H1 (cell line): ENCODE data around the gene DIO3. TPM values are rescaled to one million over a fixed set of nuclear protein-coding genes. Genes with fewer than 3 reads are reported as not detected.

Source experiments
- CTCF ChIA-PET: fragments of 300-600 bp; sonication (Branson Sonifier 250); formaldehyde crosslinking; loops from one replicate; lab custom pipeline; 2021; ENCODE audit not compliant: partially characterized antibody; lab: Charles Lee
- POLR2A ChIA-PET: fragments of 300-600 bp; sonication (Branson Sonifier 250); formaldehyde crosslinking; loops from one replicate; lab custom pipeline; 2021; ENCODE audit warnings: inconsistent platforms; ENCODE audit not compliant: partially characterized antibody; lab: Charles Lee
- DNase-seq, 2 experiments: peaks; one replicate each; pipeline versions ENCODE4 v3.0.0 to v3.0.0-alpha.2; 2010 to 2022; ENCODE audit warnings: low spot score in 2 of 2, low read depth in 1 of 2, mixed read lengths in 1 of 2
- FAIRE-seq: peaks from 2 replicates; lab custom pipeline; 2011; peaks lifted over from hg19 to GRCh38; lab: Jason Lieb, UNC
- H2AFZ ChIP-seq: 2 replicates; pipeline ENCODE4 v1.8.1; 2012; ENCODE audit warnings: low read length, inconsistent platforms
- H2AK5ac ChIP-seq: 2 replicates; pipeline ENCODE4 v1.6.1; 2013; ENCODE audit warnings: low read depth, low read length
- H2BK120ac ChIP-seq: replicated peaks from 2 replicates; pipeline ENCODE3; 2013; ENCODE audit warnings: low read depth, low read length, inconsistent platforms
- H2BK12ac ChIP-seq: 2 replicates; pipeline ENCODE4 v1.6.1; 2013; ENCODE audit warnings: low read depth, low read length
- H2BK15ac ChIP-seq: 2 replicates; pipeline ENCODE4 v1.6.1; 2013; ENCODE audit warnings: low read length
- H2BK20ac ChIP-seq: 2 replicates; pipeline ENCODE4 v1.6.1; 2013; ENCODE audit warnings: low read length
- H2BK5ac ChIP-seq: 2 replicates; pipeline ENCODE4 v1.6.1; 2013; ENCODE audit warnings: low read depth, low read length
- H3K14ac ChIP-seq: 2 replicates; pipeline ENCODE4 v1.6.1; 2013; ENCODE audit warnings: inconsistent platforms; ENCODE audit not compliant: insufficient read length
- H3K18ac ChIP-seq: 2 replicates; pipeline ENCODE4 v1.6.1; 2013; ENCODE audit warnings: low read length; ENCODE audit errors: extremely low read depth
- H3K23ac ChIP-seq: 2 replicates; pipeline ENCODE4 v1.6.1; 2013; ENCODE audit warnings: inconsistent platforms; ENCODE audit not compliant: insufficient read length
- H3K23me2 ChIP-seq: 2 replicates; pipeline ENCODE4 v1.6.1; 2013; ENCODE audit warnings: low read depth, low read length
- H3K27ac ChIP-seq: 2 replicates; pipeline ENCODE4 v1.6.1; 2011; ENCODE audit warnings: low read depth, low read length, inconsistent platforms
- H3K27me3 ChIP-seq, 4 experiments: replicated peaks in 1 of 4; 1 replicate in 1 of 4; 2 replicates in 3 of 4; pipeline versions ENCODE4 v1.6.1 to v1.8.1; 2011 to 2013; ENCODE audit warnings: low read length in 3 of 4, mild to moderate bottlenecking in 3 of 4, inconsistent platforms in 2 of 4, mixed read lengths in 2 of 4, moderate library complexity in 1 of 4; ENCODE audit not compliant: control insufficient read depth in 3 of 4, insufficient read depth in 3 of 4; ENCODE audit errors: extremely low read depth in 1 of 4
- H3K36me3 ChIP-seq, 4 experiments: 2 replicates each; pipeline versions ENCODE4 v1.6.1 to v1.8.1; 2011 to 2013; ENCODE audit warnings: mild to moderate bottlenecking in 4 of 4, low read length in 3 of 4, moderate library complexity in 2 of 4, control low read depth in 1 of 4, inconsistent platforms in 1 of 4; ENCODE audit not compliant: insufficient read depth in 4 of 4, control insufficient read depth in 2 of 4
- H3K4ac ChIP-seq: replicated peaks from 2 replicates; pipeline ENCODE3; 2013; ENCODE audit warnings: low read length, low read depth, mixed read lengths, inconsistent platforms; ENCODE audit not compliant: insufficient read length
- H3K4me1 ChIP-seq, 4 experiments: replicated peaks in 1 of 4; 1 replicate in 1 of 4; 2 replicates in 3 of 4; pipeline versions ENCODE4 v1.6.1 to v1.8.1; 2011 to 2013; ENCODE audit warnings: low read length in 3 of 4, inconsistent platforms in 2 of 4, mixed read lengths in 1 of 4; ENCODE audit not compliant: insufficient read depth in 4 of 4, control insufficient read depth in 3 of 4
- H3K4me2 ChIP-seq, 2 experiments: 2 replicates each; pipeline versions ENCODE4 v1.6.1 to v1.8.1; 2011 to 2013; ENCODE audit warnings: low read depth in 2 of 2, low read length in 2 of 2, control low read depth in 1 of 2, inconsistent platforms in 1 of 2, mild to moderate bottlenecking in 1 of 2; ENCODE audit not compliant: insufficient read depth in 1 of 2
- H3K4me3 ChIP-seq, 4 experiments: fragments of 200-600, 300-600 bp in 1 of 4; sonication (generic), shearing (Covaris generic), sonication (Bioruptor Twin) in 1 of 4; 2 replicates each; pipeline versions ENCODE4 v1.5.1 to v1.8.1; 2011 to 2016; ENCODE audit warnings: low read length in 4 of 4, low read depth in 3 of 4, control low read depth in 2 of 4, inconsistent platforms in 2 of 4, mild to moderate bottlenecking in 2 of 4, mixed read lengths in 1 of 4, moderate library complexity in 1 of 4; ENCODE audit not compliant: insufficient read depth in 2 of 4; ENCODE audit errors: extremely low read depth in 1 of 4
- H3K56ac ChIP-seq: replicated peaks from 2 replicates; pipeline ENCODE3; 2013; ENCODE audit warnings: low read depth, mild to moderate bottlenecking, mixed read lengths, low read length, inconsistent platforms; ENCODE audit not compliant: insufficient read length
- H3K79me1 ChIP-seq: 2 replicates; pipeline ENCODE4 v1.6.1; 2013; ENCODE audit warnings: low read depth, low read length, control low read depth
- H3K79me2 ChIP-seq, 2 experiments: 2 replicates each; pipeline versions ENCODE4 v1.6.1 to v1.8.1; 2012 to 2013; ENCODE audit warnings: low read length in 2 of 2, mild to moderate bottlenecking in 2 of 2, inconsistent platforms in 1 of 2; ENCODE audit not compliant: insufficient read depth in 2 of 2, control insufficient read depth in 1 of 2
- H3K9ac ChIP-seq, 4 experiments: replicated peaks in 1 of 4; 1 replicate in 1 of 4; 2 replicates in 3 of 4; pipeline versions ENCODE4 v1.6.1 to v1.8.1; 2011 to 2013; ENCODE audit warnings: low read depth in 3 of 4, low read length in 3 of 4, control low read depth in 2 of 4, mild to moderate bottlenecking in 2 of 4, moderate library complexity in 2 of 4, inconsistent platforms in 1 of 4; ENCODE audit errors: extremely low read depth in 1 of 4
- H3K9me3 ChIP-seq, 2 experiments: 2 replicates each; pipeline versions ENCODE4 v1.6.1 to v1.8.1; 2012 to 2013; ENCODE audit warnings: mild to moderate bottlenecking in 2 of 2, moderate library complexity in 2 of 2, control low read depth in 1 of 2, inconsistent platforms in 1 of 2, low read depth in 1 of 2, low read length in 1 of 2, mixed read lengths in 1 of 2; ENCODE audit not compliant: insufficient read depth in 2 of 2
- H4K20me1 ChIP-seq, 2 experiments: replicated peaks in 1 of 2; 2 replicates each; pipeline versions ENCODE3 to v1.8.1; 2011 to 2013; ENCODE audit warnings: inconsistent platforms in 2 of 2, low read length in 2 of 2, mild to moderate bottlenecking in 1 of 2; ENCODE audit not compliant: insufficient read depth in 2 of 2, control insufficient read depth in 1 of 2
- H4K5ac ChIP-seq: 2 replicates; pipeline ENCODE4 v1.6.1; 2013; ENCODE audit warnings: low read length, low read depth, mixed read lengths, inconsistent platforms; ENCODE audit not compliant: insufficient read length
- H4K8ac ChIP-seq: 2 replicates; pipeline ENCODE4 v1.8.0; 2013; ENCODE audit warnings: mild to moderate bottlenecking, moderate library complexity, low read length, inconsistent platforms; ENCODE audit not compliant: insufficient read depth; ENCODE audit errors: extremely low read depth
- H4K91ac ChIP-seq: replicated peaks from 2 replicates; pipeline ENCODE3; 2013; ENCODE audit warnings: low read length, mixed read lengths, inconsistent platforms; ENCODE audit not compliant: insufficient read length
- ASH2L ChIP-seq: fragments of 200-600, 300-600 bp; sonication (generic); IDR thresholded peaks from one replicate; pipeline ENCODE4 v1.7.1; 2017; ENCODE audit warnings: low read length
- BACH1 ChIP-seq: IDR thresholded peaks from 2 replicates; pipeline ENCODE4 v1.6.1; 2012; ENCODE audit warnings: low read length, improper control_type of control experiment
- BCL11A ChIP-seq, 2 experiments: IDR thresholded peaks; one replicate each; pipeline ENCODE4 v1.6.1; 2011; ENCODE audit warnings: low read depth in 2 of 2, low read length in 2 of 2, mild to moderate bottlenecking in 2 of 2
- EZH2 ChIP-seq: fragments of 200-600 bp; sonication (generic); IDR thresholded peaks from 2 replicates; pipeline ENCODE4 v1.7.1; 2012; ENCODE audit warnings: low read depth, mild to moderate bottlenecking, moderate library complexity, low read length, inconsistent platforms; ENCODE audit not compliant: severe bottlenecking
- SIRT6 ChIP-seq: IDR thresholded peaks from one replicate; pipeline ENCODE4 v1.7.1; 2012; ENCODE audit warnings: low read length, inconsistent platforms
- SUZ12 ChIP-seq: fragments of 200-600 bp; sonication (generic); IDR thresholded peaks from 2 replicates; pipeline ENCODE4 v1.6.1; 2012; ENCODE audit warnings: mild to moderate bottlenecking, inconsistent platforms, low read length, moderate library complexity, mixed read lengths
- WGBS, 2 experiments: shearing (Covaris generic) in 1 of 2; methylation state at CpG; one replicate each; pipeline versions ENCODE4 v1.1.6 to v1.1.7; 2013 to 2015; ENCODE audit warnings: low lambda C conversion rate in 2 of 2, mixed read lengths in 2 of 2, inconsistent platforms in 1 of 2, low coverage in 1 of 2, missing lambda C conversion rate in 1 of 2; ENCODE audit not compliant: insufficient replicate concordance in 2 of 2, insufficient coverage in 1 of 2, insufficient read length in 1 of 2; ENCODE audit errors: extremely low coverage in 1 of 2, missing lambda C conversion rate in 1 of 2; 5-methylcytosine and 5-hydroxymethylcytosine counted together
- polyA plus RNA-seq, 7 experiments: library from polyadenylated mRNA; depleted of rRNA in 3 of 7; stranded (reverse) in 5 of 7; unstranded in 2 of 7; fragments of >200 nt in 5 of 7; fragments of 200-250 nt in 2 of 7; gene quantifications; 1 replicate in 5 of 7; 2 replicates in 1 of 7; 4 replicates in 1 of 7; pipeline versions ENCODE4 v1.2.1 to v1.2.3, GENCODE V29; 2011 to 2013; ENCODE audit warnings: missing spikeins in 2 of 7, mixed read lengths in 2 of 7
- total RNA-seq: library from RNA; stranded (reverse); fragmentation: NEBNext Ultra II Directional; extraction: Animal tissue kit (Norgen Biotek cat#: 25700); gene quantifications from 2 replicates; pipeline ENCODE4 v1.2.1, GENCODE V29; 2021

DIO3 gene
- total and polyA plus RNA-seq, 2 of the 8 experiments (the other 6 are each of a cell fraction or from before 2014, with no cell fraction given) = 0.17 to 0.19 TPM

GRCh38 chr14:101551729-101552595 lies 9.3 kb upstream of the DIO3 start:
- Histone ChIP-seq H2AK5ac (no peak overlapping the region), H2BK15ac (no peak overlapping the region), H3K4me3 (no peak overlapping the region), H2BK120ac (no peak overlapping the region), H3K18ac (no peak overlapping the region), H3K4me2 (no peak overlapping the region), H3K79me2 (no peaks in the 10 kb centered on the region), H2BK20ac (no peak overlapping the region), H3K23ac (no peak overlapping the region), H3K9ac (no peak overlapping the region), H3K27me3 (peaks cover 0 to 6% (median 5%) of the 10 kb centered on the region in 4 experiments; a peak in 3 of 7 replicates), H3K4ac (no peak overlapping the region), H3K36me3 (no peaks in the 10 kb centered on the region), H2AFZ (no peak overlapping the region), H4K5ac (no peak overlapping the region), H3K14ac (no peak overlapping the region), H3K23me2 (peaks cover 11% of the 10 kb centered on the region; the same call in 1 of the 2 replicates), H4K20me1 (no peaks in the 10 kb centered on the region), H3K4me1 (peaks cover 0 to 3% (median 0%) of the 10 kb centered on the region in 4 experiments; a peak in 2 of 7 replicates), H4K91ac (no peak overlapping the region), H2BK12ac (no peak overlapping the region), H3K79me1 (no peaks in the 10 kb centered on the region), H3K56ac (no peak overlapping the region), H3K9me3 (no peaks in the 10 kb centered on the region), H4K8ac (no peak overlapping the region), H2BK5ac (no peak overlapping the region), H3K27ac (no peak overlapping the region)
- 92% methylated on average over 24 of the region's 24 CpGs; no CpG with 5 or more reads in 1 of the 2 experiments for WGBS, 2 experiments
- CTCF ChIA-PET = no interaction called here
- POLR2A ChIA-PET = no interaction called here
- FAIRE-seq = no peak
- DNase-seq = no peak
- TF ChIP-seq SUZ12 (no peak), SIRT6 (no peak), BACH1 (no peak), ASH2L (no peak), BCL11A (IDR thresholded peaks at IDR 0.05; ENCODE audit: low read depth in 2 of 2, low read length in 2 of 2) (no peak), EZH2 (no peak)
